ENCODE measurements around the gene RNU6-8.

DNA sequence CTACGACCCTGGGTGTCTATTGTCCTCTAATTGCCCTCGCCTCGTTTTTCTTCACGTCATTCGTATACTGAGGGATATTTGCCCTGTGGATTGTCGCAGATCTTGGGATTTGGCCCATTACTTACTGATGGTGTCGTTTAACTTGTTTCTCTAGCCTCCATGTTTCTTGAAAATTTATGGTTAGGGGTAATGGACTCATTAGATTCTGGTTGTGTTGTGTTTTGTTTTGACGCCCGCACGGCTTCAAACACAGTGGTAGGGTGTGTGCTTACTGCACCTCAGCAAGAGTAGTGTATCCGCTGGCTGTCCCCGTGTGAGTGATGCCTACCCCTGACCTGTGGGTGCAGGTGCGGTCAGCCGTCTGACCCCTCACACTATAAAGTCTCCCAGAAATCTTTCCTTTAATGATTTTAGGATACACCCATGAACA is 874 bp upstream of the RNU6-8 start:
- TF ChIP-seq, protein P1, sequence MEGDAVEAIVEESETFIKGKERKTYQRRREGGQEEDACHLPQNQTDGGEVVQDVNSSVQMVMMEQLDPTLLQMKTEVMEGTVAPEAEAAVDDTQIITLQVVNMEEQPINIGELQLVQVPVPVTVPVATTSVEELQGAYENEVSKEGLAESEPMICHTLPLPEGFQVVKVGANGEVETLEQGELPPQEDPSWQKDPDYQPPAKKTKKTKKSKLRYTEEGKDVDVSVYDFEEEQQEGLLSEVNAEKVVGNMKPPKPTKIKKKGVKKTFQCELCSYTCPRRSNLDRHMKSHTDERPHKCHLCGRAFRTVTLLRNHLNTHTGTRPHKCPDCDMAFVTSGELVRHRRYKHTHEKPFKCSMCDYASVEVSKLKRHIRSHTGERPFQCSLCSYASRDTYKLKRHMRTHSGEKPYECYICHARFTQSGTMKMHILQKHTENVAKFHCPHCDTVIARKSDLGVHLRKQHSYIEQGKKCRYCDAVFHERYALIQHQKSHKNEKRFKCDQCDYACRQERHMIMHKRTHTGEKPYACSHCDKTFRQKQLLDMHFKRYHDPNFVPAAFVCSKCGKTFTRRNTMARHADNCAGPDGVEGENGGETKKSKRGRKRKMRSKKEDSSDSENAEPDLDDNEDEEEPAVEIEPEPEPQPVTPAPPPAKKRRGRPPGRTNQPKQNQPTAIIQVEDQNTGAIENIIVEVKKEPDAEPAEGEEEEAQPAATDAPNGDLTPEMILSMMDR (IDR thresholded peaks at IDR 0.05) = no peak
- no peak for TF ChIP-seq POLR2A (IDR thresholded peaks at IDR 0.05)
